GM12878 (cell line): ENCODE results near the gene ADD2.

Experiments used
- FOXK2 ChIP-seq: fragments of 450-650 bp; IDR thresholded peaks from 2 replicates; pipeline ENCODE4 v1.6.1; 2017; ENCODE audit warnings: mild to moderate bottlenecking, moderate library complexity
- HDAC2 ChIP-seq: fragments of 200-600 bp; sonication (generic); IDR thresholded peaks from 2 replicates; pipeline ENCODE4 v1.6.1; 2017
- NRF1 ChIP-seq: conservative IDR thresholded peaks from 2 replicates; pipeline ENCODE4 v1.6.1; 2011; ENCODE audit warnings: mild to moderate bottlenecking, low read depth, low read length, improper control_type of control experiment
- PKNOX1 ChIP-seq: fragments of 450-650 bp; IDR thresholded peaks from 2 replicates; pipeline ENCODE4 v1.6.1; 2016; ENCODE audit warnings: mild to moderate bottlenecking
- RBBP5 ChIP-seq: fragments of 200-600 bp; sonication (generic); conservative IDR thresholded peaks from 2 replicates; pipeline ENCODE4 v1.6.1; 2016
- SREBF2 ChIP-seq: IDR thresholded peaks from 2 replicates; pipeline ENCODE4 v1.6.1; 2012; ENCODE audit warnings: mild to moderate bottlenecking, low read length
- TAF1 ChIP-seq: IDR thresholded peaks from 2 replicates; pipeline ENCODE4 v1.6.1; 2011; ENCODE audit warnings: mild to moderate bottlenecking, low read depth, low read length, borderline replicate concordance
- TF ChIP-seq, protein P1 (sequence below): IDR thresholded peaks from 2 replicates; pipeline ENCODE4 v1.6.1; 2012; ENCODE audit warnings: low read depth, low read length, improper control_type of control experiment
- TF ChIP-seq, protein P2 (sequence below), 3 experiments: IDR thresholded peaks in 2 of 3; conservative IDR thresholded peaks in 1 of 3; 2 replicates each; pipeline ENCODE4 v1.5.1; 2011; ENCODE audit warnings: low read depth in 3 of 3, low read length in 3 of 3, mild to moderate bottlenecking in 3 of 3, control low read depth in 2 of 3, moderate library complexity in 2 of 3, inconsistent platforms in 1 of 3, mixed read lengths in 1 of 3; ENCODE audit not compliant: control insufficient read depth in 2 of 3, insufficient read depth in 1 of 3; ENCODE audit errors: extremely low read depth in 1 of 3

- TF ChIP-seq TAF1 (no peak), SREBF2 (no peak), HDAC2 (no peak), RBBP5 (no peak), FOXK2 (no peak), PKNOX1 (no peak), NRF1 (no peak)
- TF ChIP-seq, protein P1, sequence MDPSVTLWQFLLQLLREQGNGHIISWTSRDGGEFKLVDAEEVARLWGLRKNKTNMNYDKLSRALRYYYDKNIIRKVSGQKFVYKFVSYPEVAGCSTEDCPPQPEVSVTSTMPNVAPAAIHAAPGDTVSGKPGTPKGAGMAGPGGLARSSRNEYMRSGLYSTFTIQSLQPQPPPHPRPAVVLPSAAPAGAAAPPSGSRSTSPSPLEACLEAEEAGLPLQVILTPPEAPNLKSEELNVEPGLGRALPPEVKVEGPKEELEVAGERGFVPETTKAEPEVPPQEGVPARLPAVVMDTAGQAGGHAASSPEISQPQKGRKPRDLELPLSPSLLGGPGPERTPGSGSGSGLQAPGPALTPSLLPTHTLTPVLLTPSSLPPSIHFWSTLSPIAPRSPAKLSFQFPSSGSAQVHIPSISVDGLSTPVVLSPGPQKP = no peak
- TF ChIP-seq, protein P2, sequence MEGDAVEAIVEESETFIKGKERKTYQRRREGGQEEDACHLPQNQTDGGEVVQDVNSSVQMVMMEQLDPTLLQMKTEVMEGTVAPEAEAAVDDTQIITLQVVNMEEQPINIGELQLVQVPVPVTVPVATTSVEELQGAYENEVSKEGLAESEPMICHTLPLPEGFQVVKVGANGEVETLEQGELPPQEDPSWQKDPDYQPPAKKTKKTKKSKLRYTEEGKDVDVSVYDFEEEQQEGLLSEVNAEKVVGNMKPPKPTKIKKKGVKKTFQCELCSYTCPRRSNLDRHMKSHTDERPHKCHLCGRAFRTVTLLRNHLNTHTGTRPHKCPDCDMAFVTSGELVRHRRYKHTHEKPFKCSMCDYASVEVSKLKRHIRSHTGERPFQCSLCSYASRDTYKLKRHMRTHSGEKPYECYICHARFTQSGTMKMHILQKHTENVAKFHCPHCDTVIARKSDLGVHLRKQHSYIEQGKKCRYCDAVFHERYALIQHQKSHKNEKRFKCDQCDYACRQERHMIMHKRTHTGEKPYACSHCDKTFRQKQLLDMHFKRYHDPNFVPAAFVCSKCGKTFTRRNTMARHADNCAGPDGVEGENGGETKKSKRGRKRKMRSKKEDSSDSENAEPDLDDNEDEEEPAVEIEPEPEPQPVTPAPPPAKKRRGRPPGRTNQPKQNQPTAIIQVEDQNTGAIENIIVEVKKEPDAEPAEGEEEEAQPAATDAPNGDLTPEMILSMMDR (IDR thresholded peaks at IDR 0.05 in 2 of 3, conservative IDR thresholded peaks at IDR 0.05 in 1 of 3; ENCODE audit: control insufficient read depth in 2 of 3, extremely low read depth in 1 of 3, insufficient read depth in 1 of 3, low read depth in 3 of 3, low read length in 3 of 3) = no peak
Measured at GRCh38 chr2:70757966-70758365, 10.0 kb downstream of the ADD2 start.
